Trophoblast cell (in vitro differentiated cells and primary cell): ENCODE measurements around the gene FTO.

Experiments used
- DNase-seq, 2 donors: peaks; one replicate each; pipeline ENCODE4 v3.0.0-alpha.2; 2016
- H2AFZ ChIP-seq: 2 replicates; pipeline ENCODE4 v1.6.1; 2013; ENCODE audit warnings: low read length, moderate library complexity, mild to moderate bottlenecking; ENCODE audit not compliant: insufficient read depth, poor library complexity
- H2AK5ac ChIP-seq: 2 replicates; pipeline ENCODE4 v1.6.1; 2013; ENCODE audit warnings: mild to moderate bottlenecking, low read length
- H2BK120ac ChIP-seq: 2 replicates; pipeline ENCODE4 v1.6.1; 2013; ENCODE audit warnings: low read length, mild to moderate bottlenecking, moderate library complexity; ENCODE audit not compliant: insufficient read depth, poor library complexity
- H2BK12ac ChIP-seq: 2 replicates; pipeline ENCODE4 v1.6.1; 2013; ENCODE audit warnings: mild to moderate bottlenecking, low read length, moderate library complexity
- H2BK5ac ChIP-seq: 2 replicates; pipeline ENCODE4 v1.6.1; 2013; ENCODE audit warnings: low read length, low read depth, moderate library complexity, mild to moderate bottlenecking; ENCODE audit not compliant: poor library complexity
- H3K14ac ChIP-seq: 2 replicates; pipeline ENCODE4 v1.6.1; 2013; ENCODE audit warnings: mild to moderate bottlenecking, low read length
- H3K18ac ChIP-seq: 2 replicates; pipeline ENCODE4 v1.6.1; 2013; ENCODE audit warnings: mild to moderate bottlenecking, low read length
- H3K23ac ChIP-seq: 2 replicates; pipeline ENCODE4 v1.6.1; 2013; ENCODE audit warnings: low read length
- H3K27ac ChIP-seq: 2 replicates; pipeline ENCODE4 v1.5.1; 2013; ENCODE audit warnings: low read depth, mild to moderate bottlenecking, inconsistent platforms, low read length, moderate library complexity
- H3K27me3 ChIP-seq: 2 replicates; pipeline ENCODE4 v1.6.1; 2013; ENCODE audit warnings: inconsistent platforms, mild to moderate bottlenecking, low read length, moderate library complexity; ENCODE audit not compliant: insufficient read depth
- H3K36me3 ChIP-seq, 2 experiments: 1 replicate in 1 of 2; 2 replicates in 1 of 2; pipeline ENCODE4 v1.6.1; 2013; ENCODE audit warnings: low read length in 2 of 2, mild to moderate bottlenecking in 2 of 2, moderate library complexity in 1 of 2; ENCODE audit not compliant: insufficient read depth in 2 of 2, control insufficient read depth in 1 of 2
- H3K4ac ChIP-seq: 2 replicates; pipeline ENCODE4 v1.6.1; 2013; ENCODE audit warnings: low read depth, mild to moderate bottlenecking, low read length, moderate library complexity
- H3K4me1 ChIP-seq, 2 experiments: 1 replicate in 1 of 2; 2 replicates in 1 of 2; pipeline ENCODE4 v1.6.1; 2013; ENCODE audit warnings: low read length in 2 of 2, mild to moderate bottlenecking in 2 of 2, moderate library complexity in 1 of 2; ENCODE audit not compliant: insufficient read depth in 2 of 2, control insufficient read depth in 1 of 2
- H3K4me2 ChIP-seq: 2 replicates; pipeline ENCODE4 v1.6.1; 2013; ENCODE audit warnings: inconsistent platforms, mild to moderate bottlenecking, low read length, moderate library complexity
- H3K4me3 ChIP-seq: 2 replicates; pipeline ENCODE4 v1.5.1; 2013; ENCODE audit warnings: mild to moderate bottlenecking, low read depth, low read length, inconsistent platforms
- H3K79me1 ChIP-seq: one replicate; pipeline ENCODE4 v1.6.1; 2013; ENCODE audit warnings: low read length
- H3K79me2 ChIP-seq: 2 replicates; pipeline ENCODE4 v1.6.1; 2013; ENCODE audit warnings: low read length, mild to moderate bottlenecking; ENCODE audit not compliant: control insufficient read depth, insufficient read depth, poor library complexity
- H3K9ac ChIP-seq: 2 replicates; pipeline ENCODE4 v1.6.1; 2013; ENCODE audit warnings: mild to moderate bottlenecking, low read length
- H3K9me3 ChIP-seq: 2 replicates; pipeline ENCODE4 v1.6.1; 2013; ENCODE audit warnings: low read depth, mild to moderate bottlenecking, control low read depth, inconsistent platforms, low read length; ENCODE audit not compliant: insufficient read depth
- H4K12ac ChIP-seq: 2 replicates; pipeline ENCODE4 v1.6.1; 2013; ENCODE audit warnings: low read depth, mild to moderate bottlenecking, low read length, moderate library complexity
- H4K8ac ChIP-seq: 2 replicates; pipeline ENCODE4 v1.6.1; 2013; ENCODE audit warnings: low read depth, mild to moderate bottlenecking, low read length, moderate library complexity
- H4K91ac ChIP-seq: one replicate; pipeline ENCODE4 v1.6.1; 2013; ENCODE audit warnings: low read depth, mild to moderate bottlenecking, low read length, moderate library complexity
- WGBS: extraction: QIAGEN DNeasy Blood & Tissue Kit; methylation state at CpG from one replicate; pipeline ENCODE4 v1.1.7; 2013; ENCODE audit warnings: missing lambda C conversion rate; ENCODE audit not compliant: insufficient read length, insufficient coverage; ENCODE audit errors: extremely low coverage; 5-methylcytosine and 5-hydroxymethylcytosine counted together

Gene FTO

DNA sequence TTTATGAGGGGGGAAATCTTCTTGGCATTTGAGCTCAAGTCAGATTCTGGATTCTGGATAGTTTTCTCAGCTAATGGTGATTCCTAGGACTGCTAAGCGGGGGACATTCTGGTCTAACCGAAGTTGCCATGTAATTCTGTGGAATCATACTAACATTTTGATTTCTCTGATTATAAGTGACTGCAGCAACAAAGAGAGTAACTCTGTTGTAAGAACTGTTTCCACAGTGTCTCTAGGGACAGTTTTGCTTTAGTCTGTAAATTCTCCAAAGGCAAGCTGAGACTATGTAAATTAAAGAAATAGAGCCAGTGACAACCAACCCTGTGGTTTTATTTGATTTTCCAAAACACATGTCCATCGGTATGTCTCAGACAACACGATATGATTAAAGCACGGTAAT, 296.4 kb downstream of the FTO start:
- Histone ChIP-seq H3K79me2 (no peaks in the 10 kb centered on the region), H2BK120ac (no peak overlapping the region), H2BK12ac (no peak overlapping the region), H3K18ac (no peak overlapping the region), H3K4me3 (no peak overlapping the region), H2AK5ac (no peak overlapping the region), H3K4me2 (no peak overlapping the region), H4K91ac (no peak overlapping the region), H3K4me1 (no peaks in the 10 kb centered on the region), H3K4ac (no peak overlapping the region), H3K27me3 (no peaks in the 10 kb centered on the region), H3K14ac (no peak overlapping the region), H4K12ac (no peak overlapping the region), H3K9me3 (no peaks in the 10 kb centered on the region), H3K36me3 (no peaks in the 10 kb centered on the region), H3K9ac (no peak overlapping the region), H4K8ac (no peak overlapping the region), H2AFZ (no peak overlapping the region), H3K27ac (no peak overlapping the region), H3K79me1 (no peaks in the 10 kb centered on the region), H2BK5ac (no peak overlapping the region), H3K23ac (no peak overlapping the region)
- no CpG with 5 or more reads among the region's 5 CpGs for WGBS
- DNase-seq = no peak

- H3K18ac ChIP-seq = no peak overlapping the region
- no peak overlapping the region for H2AK5ac ChIP-seq
- no peak overlapping the region for H2BK5ac ChIP-seq
- no peaks in the 10 kb centered on the region for H3K79me1 ChIP-seq
- no peak overlapping the region for H2BK12ac ChIP-seq
- no peaks in the 10 kb centered on the region for H3K36me3 ChIP-seq
- no peak overlapping the region for H3K4me2 ChIP-seq
- no peak overlapping the region for H2BK120ac ChIP-seq
- WGBS = no CpG with 5 or more reads among the region's 4 CpGs
- H3K14ac ChIP-seq = no peak overlapping the region
- H3K9me3 ChIP-seq = no peaks in the 10 kb centered on the region
- no peaks in the 10 kb centered on the region for H3K79me2 ChIP-seq
- no peak overlapping the region for H3K9ac ChIP-seq
- no peaks in the 10 kb centered on the region for H3K4me1 ChIP-seq
- no peak overlapping the region for H4K12ac ChIP-seq
- no peak overlapping the region for H3K23ac ChIP-seq
- H3K4ac ChIP-seq = no peak overlapping the region
- H3K27me3 ChIP-seq = no peaks in the 10 kb centered on the region
- no peak overlapping the region for H4K8ac ChIP-seq
- H4K91ac ChIP-seq = no peak overlapping the region
- DNase-seq = no peak
- H2AFZ ChIP-seq = no peak overlapping the region
- no peak overlapping the region for H3K4me3 ChIP-seq
- H3K27ac ChIP-seq = no peak overlapping the region
Measured at GRCh38 chr16:54006693-54007092, 302.7 kb downstream of the FTO start.

DNA sequence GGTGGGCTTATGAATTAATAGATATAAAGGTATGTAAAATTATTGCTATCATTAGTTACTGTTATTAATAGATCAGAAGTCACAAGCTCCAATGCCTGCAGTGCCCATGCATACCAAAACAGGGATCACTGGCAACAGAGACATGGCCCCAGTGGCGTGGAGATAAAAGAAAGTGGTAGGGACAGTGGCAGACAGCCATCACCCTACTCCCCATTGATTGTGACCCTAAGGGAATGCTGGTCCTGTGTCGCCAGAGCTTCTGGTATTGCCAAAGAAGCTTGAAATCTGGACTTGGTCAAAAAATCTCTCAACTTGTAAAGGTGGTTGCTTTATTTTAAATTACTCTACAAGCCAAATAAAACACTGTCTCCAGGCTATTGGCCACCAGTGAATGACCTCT, 303.5 kb downstream of the FTO start:
- Histone ChIP-seq H2BK5ac (no peak overlapping the region), H3K14ac (no peak overlapping the region), H4K8ac (no peak overlapping the region), H3K27me3 (no peaks in the 10 kb centered on the region), H3K27ac (no peak overlapping the region), H2BK120ac (no peak overlapping the region), H3K4me2 (no peak overlapping the region), H3K79me1 (no peaks in the 10 kb centered on the region), H3K4ac (no peak overlapping the region), H3K79me2 (no peaks in the 10 kb centered on the region), H3K18ac (no peak overlapping the region), H4K91ac (no peak overlapping the region), H2BK12ac (no peak overlapping the region), H4K12ac (no peak overlapping the region), H3K4me1 (no peaks in the 10 kb centered on the region), H3K9me3 (no peaks in the 10 kb centered on the region), H3K4me3 (no peak overlapping the region), H3K36me3 (no peaks in the 10 kb centered on the region), H3K23ac (no peak overlapping the region), H2AFZ (no peak overlapping the region), H3K9ac (no peak overlapping the region), H2AK5ac (no peak overlapping the region)
- DNase-seq = no peak
- no CpG with 5 or more reads among the region's 2 CpGs for WGBS

DNA sequence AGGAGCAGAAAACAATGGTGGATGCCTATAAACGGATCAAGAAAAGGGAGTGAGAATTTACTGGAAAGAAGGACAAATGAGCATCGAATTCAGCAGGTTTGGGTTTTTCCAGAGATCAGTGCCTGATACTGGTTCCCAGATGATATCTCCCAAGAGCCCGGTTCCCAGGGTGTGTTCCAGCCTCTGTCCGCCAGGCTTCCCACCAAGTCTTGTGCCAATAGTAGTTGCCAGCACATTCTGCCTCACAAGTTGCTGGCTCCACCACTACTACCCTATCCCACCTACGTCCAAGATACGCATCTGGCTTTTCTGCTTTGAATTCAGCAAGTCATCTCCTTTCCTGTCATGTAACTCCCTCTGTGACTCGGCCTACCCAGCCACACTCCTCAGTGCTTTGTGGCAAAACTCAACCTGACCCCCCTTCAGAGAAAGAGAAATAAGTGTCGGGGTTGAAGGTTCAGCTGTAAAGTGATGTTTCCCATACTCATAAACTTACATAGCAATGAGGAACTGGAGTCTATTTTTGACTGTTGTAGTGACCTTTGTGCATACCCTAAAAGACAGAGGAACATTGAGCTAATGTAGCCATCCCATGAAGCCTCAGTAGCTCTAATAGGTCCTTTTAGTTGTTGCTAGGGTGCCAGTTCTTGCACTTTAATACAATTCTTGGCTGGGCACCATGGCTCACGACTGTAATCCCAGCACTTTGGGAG, 305.7 kb downstream of the FTO start:
- Histone ChIP-seq H4K8ac (no peak overlapping the region), H4K12ac (no peak overlapping the region), H3K4me3 (no peak overlapping the region), H2AK5ac (no peak overlapping the region), H3K27me3 (no peaks in the 10 kb centered on the region), H3K23ac (no peak overlapping the region), H3K4me1 (no peaks in the 10 kb centered on the region), H3K79me2 (no peaks in the 10 kb centered on the region), H2BK120ac (no peak overlapping the region), H3K36me3 (no peaks in the 10 kb centered on the region), H3K14ac (no peak overlapping the region), H3K9ac (no peak overlapping the region), H2BK5ac (no peak overlapping the region), H3K4ac (no peak overlapping the region), H3K18ac (no peak overlapping the region), H2AFZ (no peak overlapping the region), H3K27ac (no peak overlapping the region), H4K91ac (no peak overlapping the region), H3K9me3 (no peaks in the 10 kb centered on the region), H3K79me1 (no peaks in the 10 kb centered on the region), H2BK12ac (no peak overlapping the region), H3K4me2 (no peak overlapping the region)
- no peak for DNase-seq
- no CpG with 5 or more reads among the region's 9 CpGs for WGBS
